Smooth muscle cell (in vitro differentiated cells): ENCODE data around the gene CBFB. TPM values are rescaled to one million over a fixed set of nuclear protein-coding genes. Genes with fewer than 3 reads are reported as not detected.

Source experiments
- DNase-seq: peaks from one replicate; lab custom pipeline; 2025; ENCODE audit not compliant: unreplicated experiment; lab: John Stamatoyannopoulos, UW
- H2AFZ ChIP-seq: fragments of 200-600 bp; sonication (generic); 2 replicates; pipeline ENCODE4 v1.6.0; 2016; ENCODE audit warnings: antibody characterized with exemption, low read depth, mild to moderate bottlenecking
- H3F3A ChIP-seq: fragments of 200-600 bp; sonication (generic); 2 replicates; pipeline ENCODE4 v1.6.0; 2017; ENCODE audit warnings: antibody characterized with exemption, low read depth
- H3K27ac ChIP-seq: fragments of 200-600 bp; sonication (generic); 2 replicates; pipeline ENCODE4 v1.5.1; 2016; ENCODE audit warnings: low read depth, mild to moderate bottlenecking
- H3K27me3 ChIP-seq: fragments of 200-600 bp; sonication (generic); 2 replicates; pipeline ENCODE4 v1.6.1; 2016; ENCODE audit warnings: low read depth, mild to moderate bottlenecking
- H3K36me3 ChIP-seq: fragments of 200-600 bp; sonication (generic); 2 replicates; pipeline ENCODE4 v1.5.1; 2016; ENCODE audit warnings: low read depth
- H3K4me1 ChIP-seq: fragments of 200-600 bp; sonication (generic); 2 replicates; pipeline ENCODE4 v1.5.1; 2016; ENCODE audit warnings: low read depth
- H3K4me2 ChIP-seq: fragments of 200-600 bp; sonication (generic); 2 replicates; pipeline ENCODE4 v1.6.0; 2016; ENCODE audit warnings: mild to moderate bottlenecking
- H3K4me3 ChIP-seq: fragments of 200-600 bp; sonication (generic); 2 replicates; pipeline ENCODE4 v1.5.1; 2016; ENCODE audit warnings: mild to moderate bottlenecking
- H3K79me2 ChIP-seq: fragments of 200-600 bp; sonication (generic); 2 replicates; pipeline ENCODE4 v1.6.0; 2016; ENCODE audit warnings: low read depth, mild to moderate bottlenecking
- H3K9ac ChIP-seq: fragments of 200-600 bp; sonication (generic); 2 replicates; pipeline ENCODE4 v1.6.0; 2016; ENCODE audit warnings: low read depth
- H3K9me3 ChIP-seq: fragments of 200-600 bp; sonication (generic); replicated peaks from 2 replicates; pipeline ENCODE4 v1.5.1; 2016; ENCODE audit warnings: low read depth
- H4K20me1 ChIP-seq: fragments of 200-600 bp; sonication (generic); 2 replicates; pipeline ENCODE4 v1.6.0; 2016; ENCODE audit warnings: low read depth
- CTCF ChIP-seq: fragments of 200-600 bp; sonication (generic); IDR thresholded peaks from 2 replicates; pipeline ENCODE4 v1.5.1; 2017; ENCODE audit warnings: borderline replicate concordance, mild to moderate bottlenecking, antibody characterized with exemption; ENCODE audit not compliant: insufficient read depth, poor library complexity, severe bottlenecking
- WGBS: methylation state at CpG from one replicate; pipeline ENCODE4 v1.1.7; 2016; ENCODE audit warnings: low lambda C conversion rate; 5-methylcytosine and 5-hydroxymethylcytosine counted together
- polyA plus RNA-seq: library from polyadenylated mRNA; unstranded; fragments of >200 nt; fragmentation: Nextera tagmentation; extraction: Ambion mirVana; gene quantifications from 2 replicates; pipeline ENCODE4 v1.2.1, GENCODE V29; 2016
- total RNA-seq: library from RNA; depleted of rRNA; stranded (reverse); fragments of >200 nt; gene quantifications from 2 replicates; pipeline ENCODE4 v1.2.3, GENCODE V29; 2014

The CBFB gene
- total and polyA plus RNA-seq, 2 experiments from 2014 or later, result 40.2 to 41.1 TPM

DNA sequence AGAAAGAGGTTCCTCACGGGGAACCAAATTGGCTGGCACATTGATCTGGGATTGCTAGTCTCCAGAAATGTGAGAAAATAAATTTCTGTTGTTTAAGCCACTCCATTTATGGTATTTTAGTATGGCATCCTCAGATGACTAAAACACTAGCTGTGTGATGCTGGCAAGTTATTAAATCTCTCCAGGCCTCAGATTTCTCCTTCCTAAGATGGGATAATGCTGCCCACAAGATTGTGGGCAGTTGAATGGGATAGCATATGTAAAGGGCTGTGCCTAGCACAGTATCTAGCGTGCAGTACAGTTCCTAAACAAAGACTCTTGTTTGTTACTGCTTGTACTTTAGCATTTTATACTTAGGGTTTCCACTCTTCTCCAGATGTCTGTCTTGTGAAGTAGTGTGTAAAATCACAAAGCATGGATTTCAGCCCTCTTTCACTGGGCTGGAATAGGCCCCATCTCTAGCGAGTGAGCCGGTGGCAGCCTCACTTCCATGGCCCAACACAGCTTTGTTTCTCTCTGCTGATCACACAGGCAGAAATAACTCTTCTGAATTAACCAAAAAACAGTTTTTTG, 42.6 kb downstream of the CBFB start:
- no peak overlapping the region for H2AFZ ChIP-seq
- DNase-seq, result no peak
- H3K79me2 ChIP-seq, result peaks cover 8% of the 10 kb centered on the region
- no peak overlapping the region for H3K4me2 ChIP-seq
- H3K4me1 ChIP-seq, result no peaks in the 10 kb centered on the region
- peaks cover 5% of the 10 kb centered on the region for H4K20me1 ChIP-seq
- no peaks in the 10 kb centered on the region for H3K9me3 ChIP-seq
- H3K36me3 ChIP-seq, result peaks cover 13% of the 10 kb centered on the region
- H3K27me3 ChIP-seq, result no peaks in the 10 kb centered on the region
- H3K9ac ChIP-seq, result no peak overlapping the region
- no peak overlapping the region for H3K4me3 ChIP-seq
- no peaks in the 10 kb centered on the region for H3F3A ChIP-seq
- no peak for TF ChIP-seq CTCF
- 83% methylated on average over 4 of the region's 4 CpGs for WGBS
- peak overlapping the region; percentile 16 for H3K27ac ChIP-seq

DNA sequence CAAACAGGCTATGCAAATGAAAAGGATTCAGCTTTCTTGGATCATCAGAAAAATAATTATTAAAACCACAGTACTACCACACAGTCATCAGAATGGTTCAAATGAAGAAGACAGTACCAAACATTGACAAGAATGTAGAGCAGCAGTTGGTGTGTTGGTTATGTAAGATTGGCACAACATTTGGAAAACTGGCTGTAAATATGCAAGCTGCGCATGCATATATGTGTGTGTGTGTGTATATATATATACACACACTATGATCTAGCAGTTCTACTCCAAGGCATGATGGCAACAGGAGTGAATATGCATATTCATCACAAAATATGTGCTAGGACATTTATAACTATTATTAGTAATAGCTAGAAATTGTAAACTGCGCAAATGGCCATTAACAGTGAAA, 46.4 kb downstream of the CBFB start:
- H3K4me1 ChIP-seq, result no peaks in the 10 kb centered on the region
- no peaks in the 10 kb centered on the region for H3K27me3 ChIP-seq
- no peak overlapping the region for H3K4me3 ChIP-seq
- H3K36me3 ChIP-seq, result peaks cover 10% of the 10 kb centered on the region
- TF ChIP-seq CTCF, result no peak
- no peak overlapping the region for H2AFZ ChIP-seq
- H3K27ac ChIP-seq, result no peak overlapping the region
- H3K9ac ChIP-seq, result no peak overlapping the region
- H4K20me1 ChIP-seq, result peaks cover 9% of the 10 kb centered on the region
- no peaks in the 10 kb centered on the region for H3K9me3 ChIP-seq
- no peak for DNase-seq
- peaks cover 13% of the 10 kb centered on the region for H3K79me2 ChIP-seq
- 100% methylated on average over 2 of the region's 2 CpGs for WGBS
- no peaks in the 10 kb centered on the region for H3F3A ChIP-seq
- H3K4me2 ChIP-seq, result no peak overlapping the region

GRCh38 chr16:67077871-67078270, 48.9 kb downstream of the CBFB start:
- H3K4me3 ChIP-seq, result no peak overlapping the region
- peaks cover 24% of the 10 kb centered on the region for H3K79me2 ChIP-seq
- no peak for TF ChIP-seq CTCF
- 96% methylated on average over 4 of the region's 4 CpGs for WGBS
- no peak overlapping the region for H3K9ac ChIP-seq
- no peaks in the 10 kb centered on the region for H3F3A ChIP-seq
- no peaks in the 10 kb centered on the region for H3K9me3 ChIP-seq
- no peak overlapping the region for H2AFZ ChIP-seq
- peaks cover 12% of the 10 kb centered on the region for H4K20me1 ChIP-seq
- no peaks in the 10 kb centered on the region for H3K27me3 ChIP-seq
- H3K36me3 ChIP-seq, result peaks cover 10% of the 10 kb centered on the region
- no peaks in the 10 kb centered on the region for H3K4me1 ChIP-seq
- DNase-seq, result no peak
- no peak overlapping the region for H3K4me2 ChIP-seq
- no peak overlapping the region for H3K27ac ChIP-seq

DNA sequence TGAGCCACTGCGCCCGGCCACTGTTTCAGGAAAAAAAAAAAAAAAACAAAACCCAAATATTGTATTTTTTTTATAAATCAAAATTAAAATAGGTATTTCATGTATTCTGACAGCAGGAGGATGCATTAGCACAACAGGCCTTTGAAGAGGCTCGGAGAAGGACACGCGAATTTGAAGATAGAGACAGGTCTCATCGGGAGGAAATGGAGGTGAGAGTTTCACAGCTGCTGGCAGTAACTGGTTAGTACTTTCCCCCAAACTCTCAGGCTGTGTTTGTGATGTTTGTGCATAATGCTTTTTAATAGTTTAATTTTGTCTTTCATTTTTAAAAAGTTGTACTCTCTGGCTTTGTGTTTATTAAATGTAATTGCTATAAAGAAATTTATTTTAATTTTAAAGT, 53.2 kb downstream of the CBFB start:
- no peak overlapping the region for H3K9ac ChIP-seq
- H2AFZ ChIP-seq, result no peak overlapping the region
- no peak overlapping the region for H3K27ac ChIP-seq
- no peaks in the 10 kb centered on the region for H3F3A ChIP-seq
- H4K20me1 ChIP-seq, result peaks cover 16% of the 10 kb centered on the region
- no peaks in the 10 kb centered on the region for H3K9me3 ChIP-seq
- no peak overlapping the region for H3K4me3 ChIP-seq
- no peak for TF ChIP-seq CTCF
- no peaks in the 10 kb centered on the region for H3K4me1 ChIP-seq
- no peak overlapping the region for H3K4me2 ChIP-seq
- WGBS, result 95% methylated on average over 6 of the region's 6 CpGs
- H3K36me3 ChIP-seq, result no peaks in the 10 kb centered on the region
- H3K79me2 ChIP-seq, result peaks cover 17% of the 10 kb centered on the region
- no peaks in the 10 kb centered on the region for H3K27me3 ChIP-seq
- no peak for DNase-seq
